Adrenal gland (tissue), 5 donors: Measurements from ENCODE around the gene YAP1.

Experiments used
- POLR2A ChIP-seq, 2 donors: fragments of 450-650 bp; IDR thresholded peaks; one replicate each; pipeline ENCODE4 v1.6.1; 2017; ENCODE audit warnings: antibody characterized with exemption in 2 of 2, mild to moderate bottlenecking in 2 of 2, moderate library complexity in 1 of 2
- TF ChIP-seq, protein P1 (sequence below), 6 experiments: fragments of 450-650 bp in 4 of 6; fragments of 200-600 bp in 2 of 6; sonication (generic) in 1 of 6; IDR thresholded peaks; 1 replicate in 5 of 6; 2 replicates in 1 of 6; pipeline versions ENCODE4 v1.5.1 to v1.8.0; 2016 to 2021; ENCODE audit warnings: antibody characterized with exemption in 6 of 6, mild to moderate bottlenecking in 2 of 6, moderate library complexity in 1 of 6
- donor health status: DM: no; HTN: no; CAD: no.

DNA sequence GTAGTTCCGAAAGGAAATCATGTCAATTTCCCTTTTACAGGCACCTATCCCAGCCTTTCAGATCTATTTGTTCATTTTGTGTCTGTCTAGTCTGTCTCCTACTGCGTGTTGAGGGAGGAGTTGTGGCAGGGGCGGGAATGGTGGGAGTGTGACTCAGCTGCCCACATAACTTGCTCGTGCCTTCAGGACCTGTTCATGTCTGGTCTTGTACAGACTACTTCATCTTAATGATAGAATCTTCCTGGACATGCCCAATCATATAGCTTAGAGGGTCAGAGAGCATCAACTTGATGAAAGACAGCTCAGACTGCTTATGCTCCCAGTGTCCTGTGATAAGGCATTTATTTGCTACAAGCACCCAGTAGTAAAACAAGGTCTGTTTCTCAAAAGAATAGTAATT is 146.0 kb downstream of the YAP1 start:
- no peak for TF ChIP-seq POLR2A (IDR thresholded peaks at IDR 0.05)
- TF ChIP-seq, protein P1, sequence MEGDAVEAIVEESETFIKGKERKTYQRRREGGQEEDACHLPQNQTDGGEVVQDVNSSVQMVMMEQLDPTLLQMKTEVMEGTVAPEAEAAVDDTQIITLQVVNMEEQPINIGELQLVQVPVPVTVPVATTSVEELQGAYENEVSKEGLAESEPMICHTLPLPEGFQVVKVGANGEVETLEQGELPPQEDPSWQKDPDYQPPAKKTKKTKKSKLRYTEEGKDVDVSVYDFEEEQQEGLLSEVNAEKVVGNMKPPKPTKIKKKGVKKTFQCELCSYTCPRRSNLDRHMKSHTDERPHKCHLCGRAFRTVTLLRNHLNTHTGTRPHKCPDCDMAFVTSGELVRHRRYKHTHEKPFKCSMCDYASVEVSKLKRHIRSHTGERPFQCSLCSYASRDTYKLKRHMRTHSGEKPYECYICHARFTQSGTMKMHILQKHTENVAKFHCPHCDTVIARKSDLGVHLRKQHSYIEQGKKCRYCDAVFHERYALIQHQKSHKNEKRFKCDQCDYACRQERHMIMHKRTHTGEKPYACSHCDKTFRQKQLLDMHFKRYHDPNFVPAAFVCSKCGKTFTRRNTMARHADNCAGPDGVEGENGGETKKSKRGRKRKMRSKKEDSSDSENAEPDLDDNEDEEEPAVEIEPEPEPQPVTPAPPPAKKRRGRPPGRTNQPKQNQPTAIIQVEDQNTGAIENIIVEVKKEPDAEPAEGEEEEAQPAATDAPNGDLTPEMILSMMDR (IDR thresholded peaks at IDR 0.05): no peak
